HEK293 (cell line): ENCODE measurements around the gene CDC25C.
"Not testable (repeated sequence)": the region's sequence is repeated elsewhere in the genome, so short reads cannot be mapped to it uniquely, and the experiment has no call there.

ENCODE experiments used
- CTCF ChIA-PET: fragments of 350-600 bp; formaldehyde crosslinking; extraction: SDS; loops from one replicate; lab custom pipeline; 2021; ENCODE audit warnings: antibody characterized with exemption; lab: Yijun Ruan, JAX
- POLR2A ChIA-PET: fragments of 300-600 bp; formaldehyde crosslinking; extraction: SDS; loops from one replicate; lab custom pipeline; 2020; ENCODE audit warnings: antibody characterized with exemption, inconsistent platforms; lab: Yijun Ruan, JAX
- H3K27ac ChIP-seq: fragments of 200-500 bp; sonication (Bioruptor generic); 2 replicates; pipeline ENCODE4 v1.5.1; 2014; ENCODE audit warnings: low read depth, low read length, control low read depth, inconsistent platforms; ENCODE audit errors: extremely low read depth
- H3K36me3 ChIP-seq, 2 experiments: fragments of 200-500 bp in 1 of 2; sonication (Bioruptor generic) in 1 of 2; 1 replicate in 1 of 2; 2 replicates in 1 of 2; pipeline ENCODE4 v1.5.1; 2014 to 2017; ENCODE audit warnings: inconsistent platforms in 2 of 2, low read length in 2 of 2; ENCODE audit not compliant: control insufficient read depth in 2 of 2, insufficient read depth in 1 of 2
- H3K4me1 ChIP-seq: fragments of 200-500 bp; sonication (Bioruptor generic); 2 replicates; pipeline ENCODE4 v1.5.1; 2014; ENCODE audit warnings: mild to moderate bottlenecking, low read length, inconsistent platforms; ENCODE audit not compliant: control insufficient read depth, insufficient read depth
- H3K4me3 ChIP-seq: 2 replicates; pipeline ENCODE4 v1.5.1; 2011; ENCODE audit warnings: low read depth, mild to moderate bottlenecking, control low read depth, low read length, moderate library complexity
- H3K9me3 ChIP-seq: fragments of 200-500 bp; sonication (Bioruptor generic); 2 replicates; pipeline ENCODE4 v1.5.1; 2014; ENCODE audit warnings: low read depth, low read length, inconsistent platforms; ENCODE audit not compliant: control insufficient read depth, insufficient read depth
- EGR2 ChIP-seq: fragments of 450-650 bp; formaldehyde crosslinking; IDR thresholded peaks from 2 replicates; pipeline ENCODE4 v1.5.1; 2016; ENCODE audit warnings: low read depth, missing biosample characterization, missing genetic modification characterization
- FEZF1 ChIP-seq: fragments of 450-650 bp; formaldehyde crosslinking; IDR thresholded peaks from 2 replicates; pipeline ENCODE4 v1.5.1; 2016; ENCODE audit warnings: missing biosample characterization, missing genetic modification characterization
- KLF16 ChIP-seq: fragments of 450-650 bp; formaldehyde crosslinking; IDR thresholded peaks from 2 replicates; pipeline ENCODE4 v1.5.1; 2017; ENCODE audit warnings: missing biosample characterization, missing genetic modification characterization
- KLF7 ChIP-seq: fragments of 450-650 bp; formaldehyde crosslinking; IDR thresholded peaks from 2 replicates; pipeline ENCODE4 v1.5.1; 2016; ENCODE audit warnings: missing biosample characterization, missing genetic modification characterization, borderline replicate concordance
- MYNN ChIP-seq: fragments of 450-650 bp; formaldehyde crosslinking; IDR thresholded peaks from 2 replicates; pipeline ENCODE4 v1.5.1; 2016; ENCODE audit warnings: missing biosample characterization, missing genetic modification characterization, borderline replicate concordance
- ZBTB8A ChIP-seq: fragments of 450-650 bp; formaldehyde crosslinking; IDR thresholded peaks from 2 replicates; pipeline ENCODE4 v1.5.1; 2016; ENCODE audit warnings: missing biosample characterization, missing genetic modification characterization
- ZFHX2 ChIP-seq: fragments of 450-650 bp; formaldehyde crosslinking; conservative IDR thresholded peaks from 2 replicates; pipeline ENCODE4 v1.5.1; 2016; ENCODE audit warnings: missing biosample characterization, missing genetic modification characterization
- ZNF18 ChIP-seq: fragments of 450-650 bp; formaldehyde crosslinking; IDR thresholded peaks from 2 replicates; pipeline ENCODE4 v1.5.1; 2016; ENCODE audit warnings: missing biosample characterization, missing genetic modification characterization
- ZNF19 ChIP-seq: fragments of 450-650 bp; formaldehyde crosslinking; IDR thresholded peaks from 2 replicates; pipeline ENCODE4; 2016; ENCODE audit warnings: missing biosample characterization, missing genetic modification characterization, low read depth
- ZNF2 ChIP-seq: fragments of 450-650 bp; formaldehyde crosslinking; IDR thresholded peaks from 2 replicates; pipeline ENCODE4 v1.5.1; 2016; ENCODE audit warnings: missing biosample characterization, missing genetic modification characterization
- ZNF280C ChIP-seq: fragments of 450-650 bp; formaldehyde crosslinking; IDR thresholded peaks from 2 replicates; pipeline ENCODE4 v1.5.1; 2016; ENCODE audit warnings: missing biosample characterization, missing genetic modification characterization
- ZNF311 ChIP-seq: fragments of 450-650 bp; formaldehyde crosslinking; IDR thresholded peaks from 2 replicates; pipeline ENCODE4 v1.5.1; 2017; ENCODE audit warnings: missing biosample characterization, missing genetic modification characterization, borderline replicate concordance
- ZNF324 ChIP-seq: fragments of 450-650 bp; formaldehyde crosslinking; IDR thresholded peaks from 2 replicates; pipeline ENCODE4 v1.5.1; 2016; ENCODE audit warnings: missing biosample characterization, missing genetic modification characterization
- ZNF664 ChIP-seq: fragments of 450-650 bp; formaldehyde crosslinking; IDR thresholded peaks from 2 replicates; pipeline ENCODE4 v1.5.1; 2016; ENCODE audit warnings: missing biosample characterization, missing genetic modification characterization
- ZSCAN16 ChIP-seq: fragments of 450-650 bp; formaldehyde crosslinking; IDR thresholded peaks from 2 replicates; pipeline ENCODE4 v1.5.1; 2016; ENCODE audit warnings: missing biosample characterization, missing genetic modification characterization
- TF ChIP-seq, protein P1 (sequence below): fragments of 450-650 bp; formaldehyde crosslinking; IDR thresholded peaks from 2 replicates; pipeline ENCODE4 v1.5.1; 2016; ENCODE audit warnings: missing biosample characterization, missing genetic modification characterization, borderline replicate concordance
- TF ChIP-seq, protein P2 (sequence below): fragments of 450-650 bp; formaldehyde crosslinking; IDR thresholded peaks from 2 replicates; pipeline ENCODE4 v1.5.1; 2016; ENCODE audit warnings: missing biosample characterization, missing genetic modification characterization

The CDC25C gene

DNA sequence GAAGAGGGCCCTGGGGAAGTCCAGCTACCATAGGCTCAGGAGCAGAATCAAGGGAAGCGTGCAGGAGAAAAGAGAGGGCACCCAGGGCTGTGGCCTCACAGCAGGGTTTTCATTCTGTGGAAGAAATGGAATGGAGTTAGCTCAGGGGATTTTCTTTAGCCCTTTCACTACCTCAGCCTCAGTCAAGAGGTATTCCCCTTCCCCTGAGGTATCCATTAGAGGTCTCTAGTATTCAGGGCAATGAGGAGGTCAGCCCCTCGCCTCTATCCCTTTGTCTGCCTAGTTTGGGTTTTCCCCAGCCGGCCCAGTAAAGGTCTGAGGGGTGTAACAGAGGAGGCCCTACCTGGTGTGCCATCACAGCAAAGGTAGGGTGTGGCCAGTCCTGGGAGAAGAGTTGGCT is 78.7 kb downstream of the CDC25C start:
- TF ChIP-seq FEZF1 (tag by site-specific recombination) = no peak
- TF ChIP-seq MYNN (tag by site-specific recombination) = no peak
- TF ChIP-seq ZNF2 (tag by site-specific recombination) = no peak
- no peak for TF ChIP-seq ZNF311 (tag by site-specific recombination)
- TF ChIP-seq KLF16 = no peak
- TF ChIP-seq ZNF280C (tag by site-specific recombination) = no peak
- Histone ChIP-seq H3K4me1 (no peaks in the 10 kb centered on the region), H3K36me3 (no peaks in the 10 kb centered on the region), H3K4me3 (no peak overlapping the region), H3K9me3 (no peaks in the 10 kb centered on the region), H3K27ac (no peak overlapping the region)
- POLR2A ChIA-PET = no interaction called here
- CTCF ChIA-PET = interaction anchor here (2.3 kb wide), 1 partner anchor 30 kb away, joined by 6 read pairs; no protein-coding TSS in a partner anchor

GRCh38 chr5:138247800-138248199 is 83.8 kb downstream of the CDC25C start:
- CTCF ChIA-PET, H3K36me3 ChIP-seq, H3K9me3 ChIP-seq, H3K4me1 ChIP-seq, H3K4me3 ChIP-seq, POLR2A ChIA-PET, H3K27ac ChIP-seq: not testable (repeated sequence)

GRCh38 chr5:138246822-138247221 is 84.8 kb downstream of the CDC25C start:
- Histone ChIP-seq H3K4me1 (peaks cover 6% of the 10 kb centered on the region; the same call in 1 of the 2 replicates), H3K27ac (no peak overlapping the region), H3K36me3 (no peaks in the 10 kb centered on the region), H3K4me3 (no peak overlapping the region), H3K9me3 (no peaks in the 10 kb centered on the region)
- CTCF ChIA-PET = interaction anchor here (0.5 to 0.7 kb wide), 2 partner anchors 9 to 211 kb away, joined by 3 to 4 read pairs; no protein-coding TSS in a partner anchor
- TF ChIP-seq ZBTB8A (tag by site-specific recombination) (no peak), ZFHX2 (tag by site-specific recombination) (peak; percentile 51; the same call in 1 of the 2 replicates), EGR2 (tag by site-specific recombination) (peak; percentile 61; the same call in 1 of the 2 replicates)
- POLR2A ChIA-PET = no interaction called here

DNA sequence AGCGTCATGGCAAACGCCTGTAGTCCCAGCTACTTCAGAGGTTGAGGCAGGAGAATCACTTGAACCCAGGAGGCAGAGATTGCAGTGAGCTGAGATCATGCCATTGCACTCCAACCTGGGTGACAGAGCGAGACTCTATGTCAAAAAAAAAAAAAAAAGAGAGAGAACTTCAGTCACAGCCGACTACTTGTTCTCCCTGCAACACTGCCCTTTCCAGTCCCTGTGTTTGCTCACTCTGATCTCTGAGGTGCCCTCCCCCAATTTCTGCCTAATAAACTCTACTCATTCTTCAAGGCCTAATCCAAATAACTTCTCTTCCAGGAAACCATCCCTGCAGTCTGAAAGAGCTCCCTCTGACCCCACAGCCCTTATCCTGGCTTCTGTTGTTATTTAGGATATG is 85.3 kb downstream of the CDC25C start:
- ChIA-PET CTCF (interaction anchor here (0.5 to 0.7 kb wide), 2 partner anchors 10 to 211 kb away, joined by 3 to 4 read pairs; no protein-coding TSS in a partner anchor), POLR2A (no interaction called here)
- Histone ChIP-seq H3K27ac (no peak overlapping the region), H3K9me3 (no peaks in the 10 kb centered on the region), H3K4me3 (no peak overlapping the region), H3K36me3 (no peaks in the 10 kb centered on the region), H3K4me1 (peaks cover 6% of the 10 kb centered on the region; the same call in 1 of the 2 replicates)
- TF ChIP-seq ZNF18 (tag by site-specific recombination) = no peak
- TF ChIP-seq, protein P1, sequence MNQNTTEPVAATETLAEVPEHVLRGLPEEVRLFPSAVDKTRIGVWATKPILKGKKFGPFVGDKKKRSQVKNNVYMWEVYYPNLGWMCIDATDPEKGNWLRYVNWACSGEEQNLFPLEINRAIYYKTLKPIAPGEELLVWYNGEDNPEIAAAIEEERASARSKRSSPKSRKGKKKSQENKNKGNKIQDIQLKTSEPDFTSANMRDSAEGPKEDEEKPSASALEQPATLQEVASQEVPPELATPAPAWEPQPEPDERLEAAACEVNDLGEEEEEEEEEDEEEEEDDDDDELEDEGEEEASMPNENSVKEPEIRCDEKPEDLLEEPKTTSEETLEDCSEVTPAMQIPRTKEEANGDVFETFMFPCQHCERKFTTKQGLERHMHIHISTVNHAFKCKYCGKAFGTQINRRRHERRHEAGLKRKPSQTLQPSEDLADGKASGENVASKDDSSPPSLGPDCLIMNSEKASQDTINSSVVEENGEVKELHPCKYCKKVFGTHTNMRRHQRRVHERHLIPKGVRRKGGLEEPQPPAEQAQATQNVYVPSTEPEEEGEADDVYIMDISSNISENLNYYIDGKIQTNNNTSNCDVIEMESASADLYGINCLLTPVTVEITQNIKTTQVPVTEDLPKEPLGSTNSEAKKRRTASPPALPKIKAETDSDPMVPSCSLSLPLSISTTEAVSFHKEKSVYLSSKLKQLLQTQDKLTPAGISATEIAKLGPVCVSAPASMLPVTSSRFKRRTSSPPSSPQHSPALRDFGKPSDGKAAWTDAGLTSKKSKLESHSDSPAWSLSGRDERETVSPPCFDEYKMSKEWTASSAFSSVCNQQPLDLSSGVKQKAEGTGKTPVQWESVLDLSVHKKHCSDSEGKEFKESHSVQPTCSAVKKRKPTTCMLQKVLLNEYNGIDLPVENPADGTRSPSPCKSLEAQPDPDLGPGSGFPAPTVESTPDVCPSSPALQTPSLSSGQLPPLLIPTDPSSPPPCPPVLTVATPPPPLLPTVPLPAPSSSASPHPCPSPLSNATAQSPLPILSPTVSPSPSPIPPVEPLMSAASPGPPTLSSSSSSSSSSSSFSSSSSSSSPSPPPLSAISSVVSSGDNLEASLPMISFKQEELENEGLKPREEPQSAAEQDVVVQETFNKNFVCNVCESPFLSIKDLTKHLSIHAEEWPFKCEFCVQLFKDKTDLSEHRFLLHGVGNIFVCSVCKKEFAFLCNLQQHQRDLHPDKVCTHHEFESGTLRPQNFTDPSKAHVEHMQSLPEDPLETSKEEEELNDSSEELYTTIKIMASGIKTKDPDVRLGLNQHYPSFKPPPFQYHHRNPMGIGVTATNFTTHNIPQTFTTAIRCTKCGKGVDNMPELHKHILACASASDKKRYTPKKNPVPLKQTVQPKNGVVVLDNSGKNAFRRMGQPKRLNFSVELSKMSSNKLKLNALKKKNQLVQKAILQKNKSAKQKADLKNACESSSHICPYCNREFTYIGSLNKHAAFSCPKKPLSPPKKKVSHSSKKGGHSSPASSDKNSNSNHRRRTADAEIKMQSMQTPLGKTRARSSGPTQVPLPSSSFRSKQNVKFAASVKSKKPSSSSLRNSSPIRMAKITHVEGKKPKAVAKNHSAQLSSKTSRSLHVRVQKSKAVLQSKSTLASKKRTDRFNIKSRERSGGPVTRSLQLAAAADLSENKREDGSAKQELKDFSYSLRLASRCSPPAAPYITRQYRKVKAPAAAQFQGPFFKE (tag by site-specific recombination) = no peak
- no peak for TF ChIP-seq ZSCAN16
- no peak for TF ChIP-seq ZNF664 (tag by site-specific recombination)
- TF ChIP-seq KLF7 = no peak
- no peak for TF ChIP-seq ZNF19 (tag by site-specific recombination)
- no peak for TF ChIP-seq ZNF324 (tag by site-specific recombination)
- TF ChIP-seq, protein P2, sequence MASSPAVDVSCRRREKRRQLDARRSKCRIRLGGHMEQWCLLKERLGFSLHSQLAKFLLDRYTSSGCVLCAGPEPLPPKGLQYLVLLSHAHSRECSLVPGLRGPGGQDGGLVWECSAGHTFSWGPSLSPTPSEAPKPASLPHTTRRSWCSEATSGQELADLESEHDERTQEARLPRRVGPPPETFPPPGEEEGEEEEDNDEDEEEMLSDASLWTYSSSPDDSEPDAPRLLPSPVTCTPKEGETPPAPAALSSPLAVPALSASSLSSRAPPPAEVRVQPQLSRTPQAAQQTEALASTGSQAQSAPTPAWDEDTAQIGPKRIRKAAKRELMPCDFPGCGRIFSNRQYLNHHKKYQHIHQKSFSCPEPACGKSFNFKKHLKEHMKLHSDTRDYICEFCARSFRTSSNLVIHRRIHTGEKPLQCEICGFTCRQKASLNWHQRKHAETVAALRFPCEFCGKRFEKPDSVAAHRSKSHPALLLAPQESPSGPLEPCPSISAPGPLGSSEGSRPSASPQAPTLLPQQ = no peak
